Sigmoid colon (tissue), 4 donors: ENCODE measurements around the gene LARGE1.

Experiments used
- CTCF ChIP-seq, 4 experiments: fragments of 450-650 bp in 3 of 4; fragments of 200-600 bp in 1 of 4; IDR thresholded peaks; one replicate each; pipeline ENCODE4 v1.5.1; 2016 to 2019; ENCODE audit warnings: antibody characterized with exemption in 4 of 4, mild to moderate bottlenecking in 3 of 4, moderate library complexity in 2 of 4
- POLR2A ChIP-seq, 2 donors: fragments of 450-650 bp; IDR thresholded peaks; one replicate each; pipeline ENCODE4 v1.6.1; 2016; ENCODE audit warnings: antibody characterized with exemption in 2 of 2, mild to moderate bottlenecking in 2 of 2, moderate library complexity in 2 of 2
- POLR2AphosphoS5 ChIP-seq, 4 donors: sonication (generic); formaldehyde crosslinking; IDR thresholded peaks; one replicate each; pipeline ENCODE4 v1.6.1; 2017; ENCODE audit warnings: antibody characterized with exemption in 4 of 4

- TF ChIP-seq CTCF (IDR thresholded peaks at IDR 0.05): no peak
- TF ChIP-seq POLR2A (IDR thresholded peaks at IDR 0.05): no peak
- no peak for TF ChIP-seq POLR2AphosphoS5 (IDR thresholded peaks at IDR 0.05)
Measured at GRCh38 chr22:33854724-33855123, 65.6 kb downstream of the LARGE1 start.
